Astrocyte of the cerebellum (primary cell): ENCODE results near the gene EZR.
A peak's percentile ranks its signal among the peaks of the same experiment; 100 is the strongest.

Experiments
- DNase-seq: peaks from one replicate; pipeline ENCODE4 v3.0.0-alpha.2; 2011; ENCODE audit warnings: low read depth
- H3K4me3 ChIP-seq: 2 replicates; pipeline ENCODE4 v1.5.1; 2011; ENCODE audit warnings: mild to moderate bottlenecking, low read depth, low read length, moderate library complexity
- CTCF ChIP-seq: IDR thresholded peaks from 2 replicates; pipeline ENCODE4 v1.5.1; 2012; ENCODE audit warnings: low read length, low read depth, moderate library complexity, mild to moderate bottlenecking; ENCODE audit errors: missing control alignments
- in situ Hi-C: cut with HindIII; loops from 2 replicates; pipeline ENCODE4 v1.10.0; 2017; ENCODE audit warnings: low sequenced_read_pairs

The EZR gene

GRCh38 chr6:158860279-158860865 lies 41.2 kb upstream of the EZR start:
- no peak for TF ChIP-seq CTCF
- no peak for DNase-seq
- H3K4me3 ChIP-seq = no peak overlapping the region
- in situ Hi-C loops = no loop called here

GRCh38 chr6:158856261-158856660 lies 37.1 kb upstream of the EZR start:
- DNase-seq = no peak
- no peak for TF ChIP-seq CTCF
- H3K4me3 ChIP-seq = no peak overlapping the region
- in situ Hi-C loops = no loop called here

GRCh38 chr6:158854214-158855101 lies 35.3 kb upstream of the EZR start:
- DNase-seq = no peak
- TF ChIP-seq CTCF = no peak
- H3K4me3 ChIP-seq = no peak overlapping the region
- in situ Hi-C loops = no loop called here

- in situ Hi-C loops = no loop called here
- no peak for DNase-seq
- no peak for TF ChIP-seq CTCF
- H3K4me3 ChIP-seq = no peak overlapping the region
Observed at GRCh38 chr6:158853880-158854213, 34.7 kb upstream of the EZR start.

- DNase-seq = peak; percentile 86
- TF ChIP-seq CTCF = no peak
- in situ Hi-C loops = no loop called here
- H3K4me3 ChIP-seq = no peak overlapping the region
Observed at GRCh38 chr6:158853072-158853879, 34.1 kb upstream of the EZR start.

- TF ChIP-seq CTCF = no peak
- H3K4me3 ChIP-seq = no peak overlapping the region
Observed at GRCh38 chr6:158852312-158853071, 33.3 kb upstream of the EZR start.

More at GRCh38 chr6:158852312-158853071, 33.3 kb upstream of the EZR start:
- no peak for DNase-seq
- in situ Hi-C loops = no loop called here
